Endothelial cell of umbilical vein (primary cell): ENCODE results near the gene PAPPA2.

Experiments used
- EZH2 ChIP-seq: IDR thresholded peaks from 2 replicates; pipeline ENCODE4 v1.6.1; 2012; ENCODE audit warnings: borderline replicate concordance, low read depth, mild to moderate bottlenecking, moderate library complexity, low read length, inconsistent platforms; ENCODE audit not compliant: severe bottlenecking
- JUN ChIP-seq: IDR thresholded peaks from 2 replicates; pipeline ENCODE4 v1.6.1; 2011; ENCODE audit warnings: borderline replicate concordance, low read depth; ENCODE audit not compliant: insufficient read length, insufficient read depth
- POLR2A ChIP-seq: IDR thresholded peaks from 2 replicates; pipeline ENCODE4 v1.6.1; 2012; ENCODE audit warnings: low read depth, mild to moderate bottlenecking, control low read depth, low read length
- POLR2AphosphoS5 ChIP-seq: IDR thresholded peaks from 2 replicates; pipeline ENCODE4 v1.6.1; 2012; ENCODE audit warnings: low read depth, mild to moderate bottlenecking, control low read depth, low read length, moderate library complexity; ENCODE audit not compliant: insufficient read depth
- TF ChIP-seq, protein P1 (sequence below), 2 donors: IDR thresholded peaks; 1 replicate in 1 of 2; 2 replicates in 1 of 2; pipeline ENCODE4 v1.5.1; 2011; ENCODE audit warnings: low read length in 2 of 2, mild to moderate bottlenecking in 2 of 2, moderate library complexity in 2 of 2, control low read depth in 1 of 2, inconsistent platforms in 1 of 2, low read depth in 1 of 2; ENCODE audit not compliant: insufficient read depth in 1 of 2; ENCODE audit errors: extremely low read depth in 1 of 2

DNA sequence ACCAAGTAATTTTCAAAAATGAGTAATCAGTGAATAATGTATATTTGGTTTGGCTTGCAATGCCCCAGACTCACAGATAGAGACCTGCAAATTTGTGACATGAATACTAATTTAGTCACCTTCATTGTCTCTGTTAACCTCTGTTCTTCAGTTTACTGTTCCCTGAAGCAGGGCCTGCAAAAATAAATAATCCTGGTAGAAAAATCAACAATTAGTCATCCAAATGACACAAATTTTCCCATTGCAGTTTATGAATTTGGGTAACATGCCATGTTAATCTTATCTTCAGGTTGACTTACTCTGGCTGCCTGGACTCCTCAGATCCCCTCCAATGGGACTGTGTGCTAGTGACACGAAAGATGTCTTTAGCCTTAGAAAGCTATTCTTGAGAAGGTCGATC, 289.5 kb downstream of the PAPPA2 start:
- TF ChIP-seq, protein P1, sequence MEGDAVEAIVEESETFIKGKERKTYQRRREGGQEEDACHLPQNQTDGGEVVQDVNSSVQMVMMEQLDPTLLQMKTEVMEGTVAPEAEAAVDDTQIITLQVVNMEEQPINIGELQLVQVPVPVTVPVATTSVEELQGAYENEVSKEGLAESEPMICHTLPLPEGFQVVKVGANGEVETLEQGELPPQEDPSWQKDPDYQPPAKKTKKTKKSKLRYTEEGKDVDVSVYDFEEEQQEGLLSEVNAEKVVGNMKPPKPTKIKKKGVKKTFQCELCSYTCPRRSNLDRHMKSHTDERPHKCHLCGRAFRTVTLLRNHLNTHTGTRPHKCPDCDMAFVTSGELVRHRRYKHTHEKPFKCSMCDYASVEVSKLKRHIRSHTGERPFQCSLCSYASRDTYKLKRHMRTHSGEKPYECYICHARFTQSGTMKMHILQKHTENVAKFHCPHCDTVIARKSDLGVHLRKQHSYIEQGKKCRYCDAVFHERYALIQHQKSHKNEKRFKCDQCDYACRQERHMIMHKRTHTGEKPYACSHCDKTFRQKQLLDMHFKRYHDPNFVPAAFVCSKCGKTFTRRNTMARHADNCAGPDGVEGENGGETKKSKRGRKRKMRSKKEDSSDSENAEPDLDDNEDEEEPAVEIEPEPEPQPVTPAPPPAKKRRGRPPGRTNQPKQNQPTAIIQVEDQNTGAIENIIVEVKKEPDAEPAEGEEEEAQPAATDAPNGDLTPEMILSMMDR (IDR thresholded peaks at IDR 0.05; ENCODE audit: extremely low read depth in 1 of 2, insufficient read depth in 1 of 2, low read depth in 1 of 2, low read length in 2 of 2), result no peak
- TF ChIP-seq POLR2AphosphoS5 (no peak), EZH2 (no peak), POLR2A (no peak), JUN (no peak)
